ENCODE results near the gene TRIP10.

DNA sequence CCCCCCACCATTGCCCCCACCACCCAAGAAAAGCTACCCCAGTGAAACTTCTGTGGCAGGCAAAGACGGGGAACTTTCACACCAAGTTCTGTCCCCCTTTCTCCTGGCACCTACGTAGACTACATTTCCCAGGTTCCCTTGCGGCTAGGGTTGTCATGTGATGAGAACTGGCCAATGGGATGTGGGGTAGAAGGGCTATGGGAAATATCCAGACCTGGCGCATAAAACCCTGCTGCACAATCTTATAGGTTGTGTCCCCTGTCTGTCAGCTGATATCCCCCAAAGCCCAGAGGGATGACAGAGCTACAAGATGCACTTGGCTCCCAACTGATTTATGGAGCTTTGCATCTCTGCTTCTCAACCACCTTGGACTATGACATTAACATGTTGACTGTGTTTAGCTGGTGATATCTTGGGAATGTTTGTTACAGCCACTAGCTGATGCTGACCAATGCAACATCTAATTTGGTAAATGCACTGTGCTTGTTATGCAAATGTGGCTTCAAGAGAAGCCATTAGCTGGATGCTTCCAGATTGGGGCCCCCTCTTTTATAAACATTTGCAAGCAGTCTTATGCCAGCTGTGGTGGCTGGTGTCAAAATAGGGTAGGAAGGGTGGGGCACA, 21.7 kb downstream of the TRIP10 start:
- TF ChIP-seq, protein P1, sequence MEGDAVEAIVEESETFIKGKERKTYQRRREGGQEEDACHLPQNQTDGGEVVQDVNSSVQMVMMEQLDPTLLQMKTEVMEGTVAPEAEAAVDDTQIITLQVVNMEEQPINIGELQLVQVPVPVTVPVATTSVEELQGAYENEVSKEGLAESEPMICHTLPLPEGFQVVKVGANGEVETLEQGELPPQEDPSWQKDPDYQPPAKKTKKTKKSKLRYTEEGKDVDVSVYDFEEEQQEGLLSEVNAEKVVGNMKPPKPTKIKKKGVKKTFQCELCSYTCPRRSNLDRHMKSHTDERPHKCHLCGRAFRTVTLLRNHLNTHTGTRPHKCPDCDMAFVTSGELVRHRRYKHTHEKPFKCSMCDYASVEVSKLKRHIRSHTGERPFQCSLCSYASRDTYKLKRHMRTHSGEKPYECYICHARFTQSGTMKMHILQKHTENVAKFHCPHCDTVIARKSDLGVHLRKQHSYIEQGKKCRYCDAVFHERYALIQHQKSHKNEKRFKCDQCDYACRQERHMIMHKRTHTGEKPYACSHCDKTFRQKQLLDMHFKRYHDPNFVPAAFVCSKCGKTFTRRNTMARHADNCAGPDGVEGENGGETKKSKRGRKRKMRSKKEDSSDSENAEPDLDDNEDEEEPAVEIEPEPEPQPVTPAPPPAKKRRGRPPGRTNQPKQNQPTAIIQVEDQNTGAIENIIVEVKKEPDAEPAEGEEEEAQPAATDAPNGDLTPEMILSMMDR (IDR thresholded peaks at IDR 0.05; ENCODE audit: low read length) = no peak
- TF ChIP-seq EZH2 (optimal IDR thresholded peaks at IDR 0.05; ENCODE audit: low read depth, low read length) = no peak

Measured in MM.1S (cell line).